NB4 (cell line): Measurements from ENCODE around the gene PRX.

Experiments
- CTCF ChIP-seq: IDR thresholded peaks from one replicate; pipeline ENCODE4 v1.5.1; 2012; ENCODE audit warnings: low read depth, low read length
- POLR2A ChIP-seq: IDR thresholded peaks from 2 replicates; pipeline ENCODE4 v1.6.1; 2011; ENCODE audit warnings: mild to moderate bottlenecking; ENCODE audit not compliant: insufficient read length; ENCODE audit errors: extremely low read depth

- TF ChIP-seq CTCF (no peak), POLR2A (no peak)
Observed at GRCh38 chr19:40395956-40396355, 17.2 kb downstream of the PRX start.
